ENCODE results near the gene TRPC6. TPM values are rescaled to one million over a fixed set of nuclear protein-coding genes. Genes with fewer than 3 reads are reported as not detected.

The TRPC6 gene
- total and polyA plus RNA-seq, 9 of the 15 experiments (the other 6 are each of a cell fraction or from before 2014, with no cell fraction given) = not detected

DNA sequence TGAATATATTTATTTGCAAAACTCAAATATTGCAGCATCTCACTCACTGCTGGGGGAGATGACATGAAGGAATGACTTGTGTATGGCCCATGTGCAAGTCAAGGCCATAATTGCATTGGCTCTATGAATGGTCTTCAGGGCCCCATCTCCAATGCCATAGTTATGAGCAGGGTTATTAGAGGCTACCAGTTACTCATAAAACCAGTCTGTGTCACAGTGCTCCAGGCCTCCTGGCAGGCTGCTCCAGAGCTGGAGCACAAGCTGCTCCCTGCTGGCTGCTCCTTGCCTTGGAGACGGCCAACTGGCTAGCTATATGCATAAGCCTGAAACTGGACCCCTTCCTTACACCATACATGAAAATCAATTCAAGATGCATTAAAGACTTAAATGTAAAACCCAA is 145.7 kb downstream of the TRPC6 start:
- Histone ChIP-seq H3K36me3 (ENCODE audit: control insufficient read depth, insufficient read depth, low read length) (no peaks in the 10 kb centered on the region), H3K4me3 (no peak overlapping the region), H3K9ac (ENCODE audit: insufficient read depth in 1 of 2, low read depth in 2 of 2, low read length in 2 of 2) (no peak overlapping the region), H3K27ac (ENCODE audit: extremely low read depth, low read depth, low read length) (no peak overlapping the region), H3K79me2 (ENCODE audit: control insufficient read depth, insufficient read depth, low read length) (no peaks in the 10 kb centered on the region), H4K20me1 (replicated peaks; ENCODE audit: control insufficient read depth, insufficient read depth, low read length) (no peaks in the 10 kb centered on the region), H2AFZ (ENCODE audit: low read depth, low read length) (no peak overlapping the region), H3K9me1 (ENCODE audit: control insufficient read depth, insufficient read depth, low read length) (no peaks in the 10 kb centered on the region), H3K27me3 (ENCODE audit: control insufficient read depth in 2 of 2, insufficient read depth in 2 of 2, low read length in 2 of 2) (no peaks in the 10 kb centered on the region), H3K9me3 (replicated peaks; ENCODE audit: control insufficient read depth, insufficient read depth, low read depth, low read length) (no peaks in the 10 kb centered on the region), H3K4me2 (ENCODE audit: insufficient read depth, low read length) (no peak overlapping the region), H3K4me1 (replicated peaks in 1 of 2; ENCODE audit: control insufficient read depth in 2 of 2, insufficient read depth in 2 of 2, low read length in 2 of 2) (no peaks in the 10 kb centered on the region)
- 0% methylated on average over 1 of the region's 1 CpG for whole genome bisulfite sequencing (ENCODE audit: insufficient coverage, low coverage, missing lambda C conversion rate)
- FAIRE-seq (no peak), ATAC-seq (no peak), DNase-seq (ENCODE audit: extremely low read depth in 1 of 4, low spot score in 3 of 4) (no peak)
- in situ Hi-C loops (cut with MboI) (no loop called here), intact Hi-C loops (cut with micrococcal nuclease) (loop anchor here (10.0 kb wide), 1 partner anchor 863 kb away; no protein-coding TSS in a partner anchor)
- ChIA-PET CTCF (ENCODE audit: low intra/inter-chr PET ratio) (no interaction called here), POLR2A (interaction anchor here (0.5 kb wide), 1 partner anchor 628 kb away, joined by 3 read pairs; no protein-coding TSS in a partner anchor)
- BruUV-seq (replicated peaks) = no TSS peak
- TF ChIP-seq, protein P1, sequence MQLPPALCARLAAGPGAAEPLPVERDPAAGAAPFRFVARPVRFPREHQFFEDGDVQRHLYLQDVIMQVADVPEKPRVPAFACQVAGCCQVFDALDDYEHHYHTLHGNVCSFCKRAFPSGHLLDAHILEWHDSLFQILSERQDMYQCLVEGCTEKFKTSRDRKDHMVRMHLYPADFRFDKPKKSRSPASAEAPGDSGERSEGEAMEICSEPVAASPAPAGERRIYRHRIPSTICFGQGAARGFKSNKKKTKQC (CRISPR knock-in tag; IDR thresholded peaks at IDR 0.05) = no peak
- TF ChIP-seq ZNF717 (CRISPR knock-in tag; IDR thresholded peaks at IDR 0.05) (no peak), ELF4 (CRISPR knock-in tag; IDR thresholded peaks at IDR 0.05) (no peak), IFI16 (CRISPR knock-in tag; IDR thresholded peaks at IDR 0.05) (no peak), KLF1 (tag; IDR thresholded peaks at IDR 0.05) (no peak), TAF7 (tag; IDR thresholded peaks at IDR 0.05) (no peak), ZNF134 (CRISPR knock-in tag; conservative IDR thresholded peaks at IDR 0.05) (no peak), ETV1 (tag; conservative IDR thresholded peaks at IDR 0.05; ENCODE audit: low read depth) (no peak), ZNF436 (CRISPR knock-in tag; IDR thresholded peaks at IDR 0.05) (no peak), RUNX1 (IDR thresholded peaks at IDR 0.05; ENCODE audit: low read depth) (no peak), NR2C1 (IDR thresholded peaks at IDR 0.05) (no peak), NR2C1 (tag; IDR thresholded peaks at IDR 0.05) (no peak), JUN (IDR thresholded peaks at IDR 0.05; ENCODE audit: borderline replicate concordance, low read depth, low read length) (no peak), JUN (CRISPR knock-in tag; IDR thresholded peaks at IDR 0.05; ENCODE audit: borderline replicate concordance) (no peak), CREB5 (CRISPR knock-in tag; IDR thresholded peaks at IDR 0.05) (no peak), ZNF197 (CRISPR knock-in tag; IDR thresholded peaks at IDR 0.05; ENCODE audit: low read depth) (no peak), OTX1 (CRISPR knock-in tag; IDR thresholded peaks at IDR 0.05) (no peak)
- TF ChIP-seq, protein P2, sequence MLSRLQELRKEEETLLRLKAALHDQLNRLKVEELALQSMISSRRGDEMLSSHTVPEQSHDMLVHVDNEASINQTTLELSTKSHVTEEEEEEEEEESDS (CRISPR knock-in tag; IDR thresholded peaks at IDR 0.05) = no peak
- TF ChIP-seq, protein P3, sequence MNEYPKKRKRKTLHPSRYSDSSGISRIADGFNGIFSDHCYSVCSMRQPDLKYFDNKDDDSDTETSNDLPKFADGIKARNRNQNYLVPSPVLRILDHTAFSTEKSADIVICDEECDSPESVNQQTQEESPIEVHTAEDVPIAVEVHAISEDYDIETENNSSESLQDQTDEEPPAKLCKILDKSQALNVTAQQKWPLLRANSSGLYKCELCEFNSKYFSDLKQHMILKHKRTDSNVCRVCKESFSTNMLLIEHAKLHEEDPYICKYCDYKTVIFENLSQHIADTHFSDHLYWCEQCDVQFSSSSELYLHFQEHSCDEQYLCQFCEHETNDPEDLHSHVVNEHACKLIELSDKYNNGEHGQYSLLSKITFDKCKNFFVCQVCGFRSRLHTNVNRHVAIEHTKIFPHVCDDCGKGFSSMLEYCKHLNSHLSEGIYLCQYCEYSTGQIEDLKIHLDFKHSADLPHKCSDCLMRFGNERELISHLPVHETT (CRISPR knock-in tag; conservative IDR thresholded peaks at IDR 0.05 in 1 of 2, IDR thresholded peaks at IDR 0.05 in 1 of 2) = no peak
- TF ChIP-seq, protein P4, sequence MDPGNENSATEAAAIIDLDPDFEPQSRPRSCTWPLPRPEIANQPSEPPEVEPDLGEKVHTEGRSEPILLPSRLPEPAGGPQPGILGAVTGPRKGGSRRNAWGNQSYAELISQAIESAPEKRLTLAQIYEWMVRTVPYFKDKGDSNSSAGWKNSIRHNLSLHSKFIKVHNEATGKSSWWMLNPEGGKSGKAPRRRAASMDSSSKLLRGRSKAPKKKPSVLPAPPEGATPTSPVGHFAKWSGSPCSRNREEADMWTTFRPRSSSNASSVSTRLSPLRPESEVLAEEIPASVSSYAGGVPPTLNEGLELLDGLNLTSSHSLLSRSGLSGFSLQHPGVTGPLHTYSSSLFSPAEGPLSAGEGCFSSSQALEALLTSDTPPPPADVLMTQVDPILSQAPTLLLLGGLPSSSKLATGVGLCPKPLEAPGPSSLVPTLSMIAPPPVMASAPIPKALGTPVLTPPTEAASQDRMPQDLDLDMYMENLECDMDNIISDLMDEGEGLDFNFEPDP (CRISPR knock-in tag; IDR thresholded peaks at IDR 0.05) = no peak

All from K562 (cell line).